HL-60 (cell line): Measurements from ENCODE around the gene IQSEC3.
"Not testable (repeated sequence)": the region's sequence is repeated elsewhere in the genome, so short reads cannot be mapped to it uniquely, and the experiment has no call there.

Experiments
- GABPA ChIP-seq: IDR thresholded peaks from 2 replicates; pipeline ENCODE4 v1.6.1; 2012; ENCODE audit warnings: low read depth
- POLR2AphosphoS5 ChIP-seq: IDR thresholded peaks from 2 replicates; pipeline ENCODE4 v1.6.1; 2012; ENCODE audit warnings: low read depth
- TF ChIP-seq, protein P1 (sequence below): IDR thresholded peaks from one replicate; pipeline ENCODE4 v1.5.1; 2011; ENCODE audit warnings: low read length, control low read depth, inconsistent platforms; ENCODE audit not compliant: insufficient read depth
- TF ChIP-seq, protein P2 (sequence below): IDR thresholded peaks from 2 replicates; pipeline ENCODE4 v1.6.1; 2012; ENCODE audit warnings: low read depth; ENCODE audit not compliant: insufficient replicate concordance

DNA sequence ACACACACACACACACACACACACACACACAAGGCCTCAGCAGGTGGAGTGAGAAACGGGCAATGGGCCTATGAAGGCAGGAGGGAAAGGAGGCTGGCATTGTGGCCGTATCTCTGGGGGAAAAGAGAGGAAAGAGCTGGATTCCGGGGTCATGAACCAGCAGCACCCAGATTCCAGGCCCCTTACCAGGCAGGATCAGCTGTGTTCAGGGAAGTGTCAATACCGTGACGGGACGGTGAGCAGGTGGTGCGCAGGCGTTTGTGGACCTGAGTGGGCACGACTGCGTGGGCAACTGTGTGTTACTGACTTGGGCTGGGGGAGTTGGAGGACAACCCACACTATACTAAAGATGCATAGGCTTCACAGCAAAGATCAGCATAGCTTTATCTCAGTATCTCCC is 9.5 kb downstream of the IQSEC3 start:
- TF ChIP-seq, protein P1, sequence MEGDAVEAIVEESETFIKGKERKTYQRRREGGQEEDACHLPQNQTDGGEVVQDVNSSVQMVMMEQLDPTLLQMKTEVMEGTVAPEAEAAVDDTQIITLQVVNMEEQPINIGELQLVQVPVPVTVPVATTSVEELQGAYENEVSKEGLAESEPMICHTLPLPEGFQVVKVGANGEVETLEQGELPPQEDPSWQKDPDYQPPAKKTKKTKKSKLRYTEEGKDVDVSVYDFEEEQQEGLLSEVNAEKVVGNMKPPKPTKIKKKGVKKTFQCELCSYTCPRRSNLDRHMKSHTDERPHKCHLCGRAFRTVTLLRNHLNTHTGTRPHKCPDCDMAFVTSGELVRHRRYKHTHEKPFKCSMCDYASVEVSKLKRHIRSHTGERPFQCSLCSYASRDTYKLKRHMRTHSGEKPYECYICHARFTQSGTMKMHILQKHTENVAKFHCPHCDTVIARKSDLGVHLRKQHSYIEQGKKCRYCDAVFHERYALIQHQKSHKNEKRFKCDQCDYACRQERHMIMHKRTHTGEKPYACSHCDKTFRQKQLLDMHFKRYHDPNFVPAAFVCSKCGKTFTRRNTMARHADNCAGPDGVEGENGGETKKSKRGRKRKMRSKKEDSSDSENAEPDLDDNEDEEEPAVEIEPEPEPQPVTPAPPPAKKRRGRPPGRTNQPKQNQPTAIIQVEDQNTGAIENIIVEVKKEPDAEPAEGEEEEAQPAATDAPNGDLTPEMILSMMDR: not testable (repeated sequence)
- not testable (repeated sequence) for TF ChIP-seq GABPA, POLR2AphosphoS5
- TF ChIP-seq, protein P2, sequence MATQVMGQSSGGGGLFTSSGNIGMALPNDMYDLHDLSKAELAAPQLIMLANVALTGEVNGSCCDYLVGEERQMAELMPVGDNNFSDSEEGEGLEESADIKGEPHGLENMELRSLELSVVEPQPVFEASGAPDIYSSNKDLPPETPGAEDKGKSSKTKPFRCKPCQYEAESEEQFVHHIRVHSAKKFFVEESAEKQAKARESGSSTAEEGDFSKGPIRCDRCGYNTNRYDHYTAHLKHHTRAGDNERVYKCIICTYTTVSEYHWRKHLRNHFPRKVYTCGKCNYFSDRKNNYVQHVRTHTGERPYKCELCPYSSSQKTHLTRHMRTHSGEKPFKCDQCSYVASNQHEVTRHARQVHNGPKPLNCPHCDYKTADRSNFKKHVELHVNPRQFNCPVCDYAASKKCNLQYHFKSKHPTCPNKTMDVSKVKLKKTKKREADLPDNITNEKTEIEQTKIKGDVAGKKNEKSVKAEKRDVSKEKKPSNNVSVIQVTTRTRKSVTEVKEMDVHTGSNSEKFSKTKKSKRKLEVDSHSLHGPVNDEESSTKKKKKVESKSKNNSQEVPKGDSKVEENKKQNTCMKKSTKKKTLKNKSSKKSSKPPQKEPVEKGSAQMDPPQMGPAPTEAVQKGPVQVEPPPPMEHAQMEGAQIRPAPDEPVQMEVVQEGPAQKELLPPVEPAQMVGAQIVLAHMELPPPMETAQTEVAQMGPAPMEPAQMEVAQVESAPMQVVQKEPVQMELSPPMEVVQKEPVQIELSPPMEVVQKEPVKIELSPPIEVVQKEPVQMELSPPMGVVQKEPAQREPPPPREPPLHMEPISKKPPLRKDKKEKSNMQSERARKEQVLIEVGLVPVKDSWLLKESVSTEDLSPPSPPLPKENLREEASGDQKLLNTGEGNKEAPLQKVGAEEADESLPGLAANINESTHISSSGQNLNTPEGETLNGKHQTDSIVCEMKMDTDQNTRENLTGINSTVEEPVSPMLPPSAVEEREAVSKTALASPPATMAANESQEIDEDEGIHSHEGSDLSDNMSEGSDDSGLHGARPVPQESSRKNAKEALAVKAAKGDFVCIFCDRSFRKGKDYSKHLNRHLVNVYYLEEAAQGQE: not testable (repeated sequence)
